Neural cell (in vitro differentiated cells): Measurements from ENCODE around the gene PIK3R3. TPM values are rescaled to one million over a fixed set of nuclear protein-coding genes. Genes with fewer than 3 reads are reported as not detected.

Experiments used
- H2AFZ ChIP-seq: fragments of 200-600, 300-800 bp; sonication (generic), shearing (Covaris generic); 2 replicates; pipeline ENCODE4 v1.6.0; 2014; ENCODE audit warnings: low read depth, mild to moderate bottlenecking, antibody characterized with exemption, low read length, moderate library complexity
- H3F3A ChIP-seq: fragments of 200-600 bp; shearing (Covaris generic); 2 replicates; pipeline ENCODE4 v1.6.1; 2016; ENCODE audit warnings: mild to moderate bottlenecking, moderate library complexity, mixed read lengths, antibody characterized with exemption, low read length; ENCODE audit not compliant: insufficient read depth, poor library complexity, severe bottlenecking
- H3K27ac ChIP-seq: fragments of 200-600, 300-800 bp; sonication (generic), shearing (Covaris generic); 2 replicates; pipeline ENCODE4 v1.5.1; 2014; ENCODE audit warnings: mild to moderate bottlenecking, low read length, moderate library complexity
- H3K27me3 ChIP-seq: fragments of 300-800, 200-600 bp; sonication (generic), shearing (Covaris generic); 2 replicates; pipeline ENCODE4 v1.6.0; 2014; ENCODE audit warnings: mild to moderate bottlenecking, low read depth, low read length, moderate library complexity; ENCODE audit not compliant: insufficient read depth
- H3K36me3 ChIP-seq: fragments of 300-800, 200-600 bp; sonication (generic), shearing (Covaris generic); 2 replicates; pipeline ENCODE4 v1.5.1; 2014; ENCODE audit warnings: mild to moderate bottlenecking, antibody characterized with exemption, low read length, moderate library complexity; ENCODE audit not compliant: insufficient read depth
- H3K4me2 ChIP-seq: fragments of 300-800, 200-600 bp; sonication (generic), shearing (Covaris generic); 2 replicates; pipeline ENCODE4 v1.6.0; 2014; ENCODE audit warnings: mild to moderate bottlenecking, low read length
- H3K4me3 ChIP-seq: fragments of 300-800, 200-600 bp; sonication (generic), shearing (Covaris generic); 2 replicates; pipeline ENCODE4 v1.5.1; 2014; ENCODE audit warnings: mild to moderate bottlenecking, low read length, moderate library complexity
- H3K79me2 ChIP-seq: fragments of 200-600 bp; shearing (Covaris generic); replicated peaks from 2 replicates; pipeline ENCODE4 v1.6.0; 2014; ENCODE audit warnings: mild to moderate bottlenecking, low read length, moderate library complexity; ENCODE audit not compliant: insufficient read depth
- H3K9ac ChIP-seq: fragments of 300-800, 200-600 bp; sonication (generic), shearing (Covaris generic); 2 replicates; pipeline ENCODE4 v1.6.1; 2016; ENCODE audit warnings: mild to moderate bottlenecking, low read length, mixed read lengths
- H3K9me2 ChIP-seq: fragments of 200-600 bp; shearing (Covaris generic); 2 replicates; pipeline ENCODE4 v1.6.1; 2016; ENCODE audit warnings: mild to moderate bottlenecking, low read length, mixed read lengths; ENCODE audit not compliant: insufficient read depth
- H3K9me3 ChIP-seq: fragments of 200-600, 300-800 bp; sonication (generic), shearing (Covaris generic); 2 replicates; pipeline ENCODE4 v1.6.1; 2016; ENCODE audit warnings: mild to moderate bottlenecking, mixed run types, low read length, moderate library complexity, mixed read lengths
- H4K20me1 ChIP-seq: fragments of 200-600 bp; shearing (Covaris generic); 2 replicates; pipeline ENCODE4 v1.6.1; 2016; ENCODE audit warnings: mild to moderate bottlenecking, mixed run types; ENCODE audit not compliant: insufficient read depth
- EP300 ChIP-seq: fragments of 450-650 bp; conservative IDR thresholded peaks from 2 replicates; pipeline ENCODE4 v1.6.1; 2014; ENCODE audit warnings: antibody characterized with exemption, mild to moderate bottlenecking, moderate library complexity; ENCODE audit not compliant: poor library complexity, severe bottlenecking
- EZH2 ChIP-seq: fragments of 200-600, 300-800 bp; shearing (Covaris generic), sonication (generic); IDR thresholded peaks from 2 replicates; pipeline ENCODE4 v1.6.1; 2014; ENCODE audit warnings: antibody characterized with exemption, low read length, borderline replicate concordance, mild to moderate bottlenecking; ENCODE audit not compliant: insufficient read depth, poor library complexity, severe bottlenecking
- MXI1 ChIP-seq: fragments of 450-650 bp; conservative IDR thresholded peaks from 2 replicates; pipeline ENCODE4 v1.6.1; 2014; ENCODE audit warnings: antibody characterized with exemption, mild to moderate bottlenecking; ENCODE audit not compliant: poor library complexity, severe bottlenecking
- POLR2AphosphoS5 ChIP-seq: IDR thresholded peaks from 2 replicates; pipeline ENCODE4 v1.6.1; 2012
- RAD21 ChIP-seq: fragments of 450-650 bp; conservative IDR thresholded peaks from 2 replicates; pipeline ENCODE4 v1.6.1; 2014; ENCODE audit warnings: antibody characterized with exemption, mild to moderate bottlenecking, moderate library complexity
- SMC3 ChIP-seq: fragments of 450-650 bp; conservative IDR thresholded peaks from 2 replicates; pipeline ENCODE4 v1.6.1; 2014; ENCODE audit warnings: antibody characterized with exemption, mild to moderate bottlenecking, moderate library complexity; ENCODE audit not compliant: poor library complexity
- TAF1 ChIP-seq: IDR thresholded peaks from 2 replicates; pipeline ENCODE4 v1.6.1; 2012; ENCODE audit warnings: low read depth
- polyA plus RNA-seq: library from polyadenylated mRNA; depleted of rRNA; stranded (reverse); fragments of >200 nt; gene quantifications from 2 replicates; pipeline ENCODE4 v1.2.3, GENCODE V29; 2014
- TF ChIP-seq, protein P1 (sequence below): IDR thresholded peaks from 2 replicates; pipeline ENCODE4 v1.6.1; 2012; ENCODE audit warnings: borderline replicate concordance
- TF ChIP-seq, protein P2 (sequence below): fragments of 450-650 bp; IDR thresholded peaks from 2 replicates; pipeline ENCODE4 v1.5.1; 2014; ENCODE audit warnings: antibody characterized with exemption, mild to moderate bottlenecking, moderate library complexity; ENCODE audit not compliant: poor library complexity, severe bottlenecking

Gene PIK3R3
- polyA plus RNA-seq, 1 donor from 2014 or later: 119 TPM

DNA sequence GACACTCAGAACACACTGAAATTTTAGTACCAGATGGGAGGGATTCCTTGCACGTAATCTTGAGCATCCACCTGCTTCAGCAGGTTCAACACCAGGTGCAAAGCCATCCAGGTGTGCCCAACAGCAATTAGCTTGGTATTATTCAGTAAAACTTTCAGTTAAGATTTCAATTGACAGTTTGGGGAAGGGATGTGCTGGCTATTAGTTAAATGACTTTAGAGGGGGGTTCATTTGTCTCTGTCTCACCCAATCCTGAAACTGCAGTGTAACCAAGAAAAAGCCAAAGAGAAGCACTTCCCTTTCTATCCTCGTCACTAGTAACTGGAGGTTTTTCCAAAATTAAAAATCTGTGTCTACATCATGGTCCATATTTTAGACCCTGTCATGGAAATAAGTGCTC lies 90.9 kb downstream of the PIK3R3 start:
- no peak overlapping the region for H3K9ac ChIP-seq
- peaks cover 18% of the 10 kb centered on the region for H3K79me2 ChIP-seq
- no peak for TF ChIP-seq EP300
- H3K36me3 ChIP-seq: peaks cover 27% of the 10 kb centered on the region
- no peak overlapping the region for H2AFZ ChIP-seq
- no peaks in the 10 kb centered on the region for H3F3A ChIP-seq
- H3K27ac ChIP-seq: no peak overlapping the region
- no peaks in the 10 kb centered on the region for H3K9me3 ChIP-seq
- peaks cover 5% of the 10 kb centered on the region for H4K20me1 ChIP-seq
- no peak overlapping the region for H3K4me3 ChIP-seq
- H3K9me2 ChIP-seq: no peaks in the 10 kb centered on the region
- no peaks in the 10 kb centered on the region for H3K27me3 ChIP-seq
- H3K4me2 ChIP-seq: no peak overlapping the region

DNA sequence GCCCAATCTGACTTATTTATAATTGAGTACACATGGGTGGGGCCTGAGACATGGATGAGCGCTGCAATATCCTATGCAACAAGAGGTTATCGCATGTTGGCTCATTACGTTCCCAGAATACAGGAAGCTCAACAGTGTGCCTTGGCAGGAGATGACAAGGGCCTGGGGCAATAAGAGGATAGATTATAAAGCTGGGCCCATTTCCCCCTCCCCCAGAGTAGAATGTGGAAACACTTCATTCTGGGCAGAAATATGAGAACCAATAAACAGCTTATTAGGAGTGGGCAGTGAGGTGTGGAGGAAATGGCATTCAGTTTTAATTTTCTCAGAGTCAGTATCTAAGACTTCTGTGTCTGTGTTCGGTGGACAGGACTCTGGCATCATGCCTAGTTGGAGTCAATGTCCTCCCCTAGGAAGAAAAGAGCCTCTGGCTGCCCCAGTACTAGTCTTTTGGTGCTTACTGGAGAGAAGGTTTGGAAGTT lies 92.8 kb downstream of the PIK3R3 start:
- TF ChIP-seq POLR2AphosphoS5 (no peak), MXI1 (no peak), EP300 (no peak), EZH2 (no peak), SMC3 (no peak), TAF1 (no peak), RAD21 (no peak)
- TF ChIP-seq, protein P1, sequence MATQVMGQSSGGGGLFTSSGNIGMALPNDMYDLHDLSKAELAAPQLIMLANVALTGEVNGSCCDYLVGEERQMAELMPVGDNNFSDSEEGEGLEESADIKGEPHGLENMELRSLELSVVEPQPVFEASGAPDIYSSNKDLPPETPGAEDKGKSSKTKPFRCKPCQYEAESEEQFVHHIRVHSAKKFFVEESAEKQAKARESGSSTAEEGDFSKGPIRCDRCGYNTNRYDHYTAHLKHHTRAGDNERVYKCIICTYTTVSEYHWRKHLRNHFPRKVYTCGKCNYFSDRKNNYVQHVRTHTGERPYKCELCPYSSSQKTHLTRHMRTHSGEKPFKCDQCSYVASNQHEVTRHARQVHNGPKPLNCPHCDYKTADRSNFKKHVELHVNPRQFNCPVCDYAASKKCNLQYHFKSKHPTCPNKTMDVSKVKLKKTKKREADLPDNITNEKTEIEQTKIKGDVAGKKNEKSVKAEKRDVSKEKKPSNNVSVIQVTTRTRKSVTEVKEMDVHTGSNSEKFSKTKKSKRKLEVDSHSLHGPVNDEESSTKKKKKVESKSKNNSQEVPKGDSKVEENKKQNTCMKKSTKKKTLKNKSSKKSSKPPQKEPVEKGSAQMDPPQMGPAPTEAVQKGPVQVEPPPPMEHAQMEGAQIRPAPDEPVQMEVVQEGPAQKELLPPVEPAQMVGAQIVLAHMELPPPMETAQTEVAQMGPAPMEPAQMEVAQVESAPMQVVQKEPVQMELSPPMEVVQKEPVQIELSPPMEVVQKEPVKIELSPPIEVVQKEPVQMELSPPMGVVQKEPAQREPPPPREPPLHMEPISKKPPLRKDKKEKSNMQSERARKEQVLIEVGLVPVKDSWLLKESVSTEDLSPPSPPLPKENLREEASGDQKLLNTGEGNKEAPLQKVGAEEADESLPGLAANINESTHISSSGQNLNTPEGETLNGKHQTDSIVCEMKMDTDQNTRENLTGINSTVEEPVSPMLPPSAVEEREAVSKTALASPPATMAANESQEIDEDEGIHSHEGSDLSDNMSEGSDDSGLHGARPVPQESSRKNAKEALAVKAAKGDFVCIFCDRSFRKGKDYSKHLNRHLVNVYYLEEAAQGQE: no peak
- TF ChIP-seq, protein P2, sequence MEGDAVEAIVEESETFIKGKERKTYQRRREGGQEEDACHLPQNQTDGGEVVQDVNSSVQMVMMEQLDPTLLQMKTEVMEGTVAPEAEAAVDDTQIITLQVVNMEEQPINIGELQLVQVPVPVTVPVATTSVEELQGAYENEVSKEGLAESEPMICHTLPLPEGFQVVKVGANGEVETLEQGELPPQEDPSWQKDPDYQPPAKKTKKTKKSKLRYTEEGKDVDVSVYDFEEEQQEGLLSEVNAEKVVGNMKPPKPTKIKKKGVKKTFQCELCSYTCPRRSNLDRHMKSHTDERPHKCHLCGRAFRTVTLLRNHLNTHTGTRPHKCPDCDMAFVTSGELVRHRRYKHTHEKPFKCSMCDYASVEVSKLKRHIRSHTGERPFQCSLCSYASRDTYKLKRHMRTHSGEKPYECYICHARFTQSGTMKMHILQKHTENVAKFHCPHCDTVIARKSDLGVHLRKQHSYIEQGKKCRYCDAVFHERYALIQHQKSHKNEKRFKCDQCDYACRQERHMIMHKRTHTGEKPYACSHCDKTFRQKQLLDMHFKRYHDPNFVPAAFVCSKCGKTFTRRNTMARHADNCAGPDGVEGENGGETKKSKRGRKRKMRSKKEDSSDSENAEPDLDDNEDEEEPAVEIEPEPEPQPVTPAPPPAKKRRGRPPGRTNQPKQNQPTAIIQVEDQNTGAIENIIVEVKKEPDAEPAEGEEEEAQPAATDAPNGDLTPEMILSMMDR: no peak
- Histone ChIP-seq H3F3A (no peaks in the 10 kb centered on the region), H2AFZ (no peak overlapping the region)

More for the DNA sequence above, 92.8 kb downstream of the PIK3R3 start:
- H3K27ac ChIP-seq: no peak overlapping the region
- H3K4me2 ChIP-seq: no peak overlapping the region
- H3K9ac ChIP-seq: no peak overlapping the region
- H3K9me3 ChIP-seq: no peaks in the 10 kb centered on the region
- H3K79me2 ChIP-seq: peaks cover 7% of the 10 kb centered on the region
- H3K36me3 ChIP-seq: peaks cover 16% of the 10 kb centered on the region
- no peaks in the 10 kb centered on the region for H3K27me3 ChIP-seq
- peaks cover 5% of the 10 kb centered on the region for H4K20me1 ChIP-seq
- H3K4me3 ChIP-seq: no peak overlapping the region
- H3K9me2 ChIP-seq: no peaks in the 10 kb centered on the region
